Breast epithelium (tissue), 4 donors: Measurements from ENCODE around the gene KCTD16. TPM values are rescaled to one million over a fixed set of nuclear protein-coding genes. Genes with fewer than 3 reads are reported as not detected.

ENCODE experiments used
- DNase-seq, 2 donors: peaks; one replicate each; pipeline ENCODE4 v3.0.0-alpha.2; 2019; ENCODE audit warnings: low spot score in 2 of 2
- H3K27ac ChIP-seq, 2 donors: fragments of 200-600 bp; sonication (generic) in 1 of 2; one replicate each; pipeline ENCODE4 v1.5.1; 2016 to 2019; ENCODE audit warnings: mild to moderate bottlenecking in 1 of 2
- H3K27me3 ChIP-seq, 2 donors: fragments of 200-600 bp; sonication (generic) in 1 of 2; one replicate each; pipeline versions ENCODE4 v1.5.1 to v1.6.0; 2017 to 2019; ENCODE audit warnings: control low read depth in 1 of 2, mild to moderate bottlenecking in 1 of 2
- H3K36me3 ChIP-seq: fragments of 200-600 bp; one replicate; pipeline ENCODE4 v1.5.1; 2019
- H3K4me1 ChIP-seq, 2 donors: fragments of 200-600 bp; sonication (generic); one replicate each; pipeline ENCODE4 v1.5.1; 2016 to 2019; ENCODE audit warnings: control low read depth in 1 of 2
- H3K4me3 ChIP-seq, 3 donors: fragments of 200-600 bp; sonication (generic); 1 replicate in 2 of 3; 2 replicates in 1 of 3; pipeline ENCODE4 v1.5.1; 2016 to 2019; ENCODE audit warnings: mild to moderate bottlenecking in 3 of 3, moderate library complexity in 2 of 3
- H3K9me3 ChIP-seq, 2 donors: fragments of 200-600 bp; sonication (generic) in 1 of 2; one replicate each; pipeline ENCODE4 v1.5.1; 2016 to 2019; ENCODE audit warnings: control low read depth in 1 of 2
- POLR2A ChIP-seq: fragments of 450-650 bp; IDR thresholded peaks from one replicate; pipeline ENCODE4 v1.6.1; 2016; ENCODE audit warnings: antibody characterized with exemption, mild to moderate bottlenecking, moderate library complexity
- POLR2AphosphoS5 ChIP-seq, 3 donors: sonication (generic); formaldehyde crosslinking; IDR thresholded peaks; one replicate each; pipeline ENCODE4 v1.6.1; 2017; ENCODE audit warnings: antibody characterized with exemption in 3 of 3
- intact Hi-C: fragments of 100-400 bp; cut with DNase I; formaldehyde crosslinking; loops from one replicate; pipeline ENCODE4 v1.15.1; 2023; ENCODE audit warnings: low total_unique reads
- total RNA-seq, 3 donors: library from RNA; depleted of rRNA; stranded (reverse); fragments of >200 nt; gene quantifications; one replicate each; pipeline ENCODE4 v1.1.0, GENCODE V29; 2016
- TF ChIP-seq, protein P1 (sequence below), 3 donors: fragments of 450-650 bp; IDR thresholded peaks; one replicate each; pipeline ENCODE4 v1.5.1; 2016 to 2017; ENCODE audit warnings: antibody characterized with exemption in 3 of 3, mild to moderate bottlenecking in 3 of 3, moderate library complexity in 3 of 3

KCTD16 gene
- total RNA-seq, 3 donors from 2014 or later = under 0.01 to 0.33 (median 0.32) TPM

DNA sequence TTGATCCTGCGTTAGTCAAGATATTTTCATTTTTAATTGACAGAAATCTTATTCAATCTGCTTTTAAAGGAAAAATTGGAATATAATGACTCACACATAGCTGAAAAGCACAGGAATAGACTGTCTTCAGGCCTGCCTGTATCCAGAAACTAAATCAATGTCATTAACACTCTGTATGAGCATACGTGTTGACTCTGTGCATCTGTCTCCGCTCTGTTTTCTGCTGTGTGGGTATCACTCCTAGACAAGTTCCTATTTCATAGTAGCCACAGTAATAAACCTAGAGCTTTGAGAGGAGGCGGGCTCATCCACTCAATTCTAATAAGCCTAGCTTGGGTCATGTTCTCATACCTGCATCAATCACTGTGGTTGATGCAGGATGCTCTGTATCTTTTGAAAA, 267.6 kb downstream of the KCTD16 start:
- TF ChIP-seq POLR2A (no peak), POLR2AphosphoS5 (IDR thresholded peaks at IDR 0.05) (no peak)
- TF ChIP-seq, protein P1, sequence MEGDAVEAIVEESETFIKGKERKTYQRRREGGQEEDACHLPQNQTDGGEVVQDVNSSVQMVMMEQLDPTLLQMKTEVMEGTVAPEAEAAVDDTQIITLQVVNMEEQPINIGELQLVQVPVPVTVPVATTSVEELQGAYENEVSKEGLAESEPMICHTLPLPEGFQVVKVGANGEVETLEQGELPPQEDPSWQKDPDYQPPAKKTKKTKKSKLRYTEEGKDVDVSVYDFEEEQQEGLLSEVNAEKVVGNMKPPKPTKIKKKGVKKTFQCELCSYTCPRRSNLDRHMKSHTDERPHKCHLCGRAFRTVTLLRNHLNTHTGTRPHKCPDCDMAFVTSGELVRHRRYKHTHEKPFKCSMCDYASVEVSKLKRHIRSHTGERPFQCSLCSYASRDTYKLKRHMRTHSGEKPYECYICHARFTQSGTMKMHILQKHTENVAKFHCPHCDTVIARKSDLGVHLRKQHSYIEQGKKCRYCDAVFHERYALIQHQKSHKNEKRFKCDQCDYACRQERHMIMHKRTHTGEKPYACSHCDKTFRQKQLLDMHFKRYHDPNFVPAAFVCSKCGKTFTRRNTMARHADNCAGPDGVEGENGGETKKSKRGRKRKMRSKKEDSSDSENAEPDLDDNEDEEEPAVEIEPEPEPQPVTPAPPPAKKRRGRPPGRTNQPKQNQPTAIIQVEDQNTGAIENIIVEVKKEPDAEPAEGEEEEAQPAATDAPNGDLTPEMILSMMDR (IDR thresholded peaks at IDR 0.05) = no peak

DNA sequence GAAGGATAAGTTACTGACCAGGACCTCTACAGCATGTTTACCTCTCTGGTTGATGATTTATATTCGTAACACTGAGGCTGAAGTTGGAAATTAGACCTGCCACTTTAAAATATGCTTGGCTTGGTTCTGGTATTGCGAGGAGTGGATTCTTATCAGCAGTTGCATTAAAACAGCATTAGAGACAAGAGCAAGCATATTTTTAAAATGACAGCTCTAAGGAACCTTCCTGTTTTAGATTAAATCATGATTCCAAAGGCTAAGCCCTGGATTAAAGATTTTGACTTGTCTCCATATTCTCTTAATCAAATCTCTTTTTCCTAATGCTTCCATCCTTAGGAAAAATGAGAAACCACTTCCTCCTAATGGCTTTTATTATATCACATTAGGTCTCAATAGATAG, 277.8 kb downstream of the KCTD16 start:
- H3K36me3 ChIP-seq = no peaks in the 10 kb centered on the region
- no peak overlapping the region for H3K27ac ChIP-seq
- TF ChIP-seq, protein P1 (IDR thresholded peaks at IDR 0.05) = no peak
- TF ChIP-seq POLR2AphosphoS5 (IDR thresholded peaks at IDR 0.05) = no peak
- TF ChIP-seq POLR2A = no peak
- intact Hi-C loops = no loop called here
- no peaks in the 10 kb centered on the region for H3K4me1 ChIP-seq
- H3K4me3 ChIP-seq = no peak overlapping the region
- no peaks in the 10 kb centered on the region for H3K9me3 ChIP-seq
- no peak for DNase-seq
- no peaks in the 10 kb centered on the region for H3K27me3 ChIP-seq

More for the DNA sequence above, 267.6 kb downstream of the KCTD16 start:
- H3K4me1 ChIP-seq = no peaks in the 10 kb centered on the region
- no peaks in the 10 kb centered on the region for H3K36me3 ChIP-seq
- no peak overlapping the region for H3K27ac ChIP-seq
- intact Hi-C loops = no loop called here
- H3K27me3 ChIP-seq = no peaks in the 10 kb centered on the region
- H3K4me3 ChIP-seq = no peak overlapping the region
- H3K9me3 ChIP-seq = peaks cover 0 to 9% of the 10 kb centered on the region in 2 donors
- DNase-seq = no peak

DNA sequence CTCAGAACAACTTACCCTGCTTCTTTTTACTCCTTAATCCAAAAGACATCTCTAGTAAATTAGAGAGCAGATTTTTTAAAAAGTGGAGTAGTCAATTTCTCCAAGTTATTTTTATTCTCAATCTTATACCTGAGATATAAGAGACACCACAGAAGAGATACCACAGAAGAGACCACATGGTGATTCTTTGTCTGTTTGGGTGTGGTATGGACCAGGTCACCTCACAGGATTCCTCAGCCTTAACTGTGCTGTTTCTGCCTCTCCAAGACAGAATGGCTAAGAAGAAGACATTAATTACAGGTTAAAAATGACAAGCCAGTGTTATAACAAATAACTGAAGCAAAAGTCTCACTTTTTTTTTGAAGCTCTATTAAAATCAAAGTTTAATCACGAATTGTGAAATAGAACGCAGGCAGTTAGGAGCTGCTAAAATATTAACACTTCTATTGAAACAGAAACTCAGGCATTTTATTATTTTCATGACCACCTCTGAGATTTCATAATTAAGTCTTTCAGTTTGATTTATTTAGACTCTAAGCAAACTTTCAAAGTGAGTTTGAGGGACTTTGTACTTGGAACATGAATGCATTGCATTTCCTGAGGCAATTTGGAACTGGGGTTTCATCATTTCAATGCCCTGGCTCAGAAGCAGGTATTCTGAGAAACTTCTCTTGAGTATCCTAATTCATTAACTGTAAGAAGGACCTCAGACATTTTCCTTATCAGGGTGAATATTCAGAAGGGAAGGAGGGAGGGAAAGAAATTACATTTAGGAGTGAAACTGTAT, 280.7 kb downstream of the KCTD16 start:
- TF ChIP-seq POLR2A (no peak), POLR2AphosphoS5 (IDR thresholded peaks at IDR 0.05) (no peak)
- TF ChIP-seq, protein P1 (IDR thresholded peaks at IDR 0.05) = no peak
- H3K27ac ChIP-seq = no peak overlapping the region
- H3K9me3 ChIP-seq = no peaks in the 10 kb centered on the region
- H3K36me3 ChIP-seq = no peaks in the 10 kb centered on the region
- no peaks in the 10 kb centered on the region for H3K27me3 ChIP-seq
- no peak overlapping the region for H3K4me3 ChIP-seq
- intact Hi-C loops = no loop called here
- DNase-seq = no peak
- H3K4me1 ChIP-seq = no peaks in the 10 kb centered on the region

DNA sequence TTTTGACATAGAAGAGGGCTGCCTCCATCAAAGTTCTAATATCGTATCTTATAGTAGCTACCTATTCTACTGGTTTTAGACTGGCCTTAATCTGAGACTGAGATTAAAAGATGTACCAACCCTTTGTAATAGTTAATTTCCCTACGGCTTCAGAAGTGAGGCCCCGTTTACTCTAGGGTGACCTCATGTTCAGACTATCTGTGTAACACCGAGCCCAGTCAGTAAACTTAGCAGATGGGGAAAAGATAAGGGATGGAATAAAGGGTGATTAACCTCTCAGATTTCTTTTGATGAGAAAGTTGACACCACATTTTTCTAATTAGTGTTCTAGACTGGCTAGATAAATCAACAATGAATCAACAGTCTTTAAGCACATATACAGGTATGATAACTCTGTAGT, 283.1 kb downstream of the KCTD16 start:
- intact Hi-C loops = no loop called here
- Histone ChIP-seq H3K27me3 (no peaks in the 10 kb centered on the region), H3K27ac (no peak overlapping the region), H3K36me3 (no peaks in the 10 kb centered on the region), H3K4me1 (no peaks in the 10 kb centered on the region), H3K9me3 (no peaks in the 10 kb centered on the region), H3K4me3 (no peak overlapping the region)
- TF ChIP-seq POLR2A (no peak), POLR2AphosphoS5 (IDR thresholded peaks at IDR 0.05) (no peak)
- TF ChIP-seq, protein P1 (IDR thresholded peaks at IDR 0.05) = no peak
- no peak for DNase-seq

DNA sequence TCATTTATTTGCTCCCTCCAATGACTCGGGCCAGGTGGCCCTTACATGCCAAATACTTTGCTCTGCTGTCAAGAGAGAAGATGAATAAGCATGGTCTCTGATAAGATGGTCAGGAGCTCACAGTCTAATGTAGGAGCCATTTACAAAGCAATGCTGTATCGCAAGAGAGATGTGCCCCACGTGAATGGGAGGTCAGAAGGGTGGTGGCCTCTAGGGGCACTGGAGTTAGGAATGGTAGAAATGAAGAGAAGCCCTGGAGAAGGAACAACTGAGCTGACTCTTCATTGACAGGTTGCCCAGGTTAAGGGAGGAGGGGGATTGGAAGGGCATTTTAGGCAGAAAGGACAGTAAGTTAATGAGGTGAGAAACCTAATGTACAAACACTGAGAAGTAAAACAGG, 286.5 kb downstream of the KCTD16 start:
- Histone ChIP-seq H3K27me3 (no peaks in the 10 kb centered on the region), H3K4me1 (no peaks in the 10 kb centered on the region), H3K27ac (no peak overlapping the region), H3K4me3 (no peak overlapping the region), H3K9me3 (no peaks in the 10 kb centered on the region), H3K36me3 (no peaks in the 10 kb centered on the region)
- TF ChIP-seq POLR2A (no peak), POLR2AphosphoS5 (IDR thresholded peaks at IDR 0.05) (no peak)
- TF ChIP-seq, protein P1 (IDR thresholded peaks at IDR 0.05) = no peak
- no peak for DNase-seq
- intact Hi-C loops = no loop called here
